Measurements from ENCODE around the gene SCAF8.
"Not testable (repeated sequence)": the region's sequence is repeated elsewhere in the genome, so short reads cannot be mapped to it uniquely, and the experiment has no call there.

SCAF8 gene

DNA sequence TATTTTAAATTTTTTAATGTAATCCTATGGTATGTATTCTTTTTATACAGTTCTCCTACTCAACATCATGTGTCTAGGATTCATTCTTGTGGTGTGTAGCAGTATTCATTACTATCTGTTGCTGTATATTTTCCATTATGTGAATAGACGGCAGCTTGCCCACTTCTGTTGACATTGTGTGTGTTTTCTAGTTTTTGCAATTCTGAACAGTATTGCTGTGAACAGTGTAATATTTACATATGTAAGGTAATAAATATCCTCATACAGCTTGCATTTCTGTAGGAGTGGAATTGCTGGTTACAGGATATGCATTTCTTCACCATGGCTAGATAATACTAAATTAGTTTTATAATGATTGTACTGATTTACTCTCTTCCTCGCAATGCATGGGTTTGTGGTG, 51.9 kb downstream of the SCAF8 start:
- no peak for DNase-seq (ENCODE audit: low spot score)

- DNase-seq (ENCODE audit: low spot score): no peak
Measured at GRCh38 chr6:154786144-154786868, 53.1 kb downstream of the SCAF8 start.

DNA sequence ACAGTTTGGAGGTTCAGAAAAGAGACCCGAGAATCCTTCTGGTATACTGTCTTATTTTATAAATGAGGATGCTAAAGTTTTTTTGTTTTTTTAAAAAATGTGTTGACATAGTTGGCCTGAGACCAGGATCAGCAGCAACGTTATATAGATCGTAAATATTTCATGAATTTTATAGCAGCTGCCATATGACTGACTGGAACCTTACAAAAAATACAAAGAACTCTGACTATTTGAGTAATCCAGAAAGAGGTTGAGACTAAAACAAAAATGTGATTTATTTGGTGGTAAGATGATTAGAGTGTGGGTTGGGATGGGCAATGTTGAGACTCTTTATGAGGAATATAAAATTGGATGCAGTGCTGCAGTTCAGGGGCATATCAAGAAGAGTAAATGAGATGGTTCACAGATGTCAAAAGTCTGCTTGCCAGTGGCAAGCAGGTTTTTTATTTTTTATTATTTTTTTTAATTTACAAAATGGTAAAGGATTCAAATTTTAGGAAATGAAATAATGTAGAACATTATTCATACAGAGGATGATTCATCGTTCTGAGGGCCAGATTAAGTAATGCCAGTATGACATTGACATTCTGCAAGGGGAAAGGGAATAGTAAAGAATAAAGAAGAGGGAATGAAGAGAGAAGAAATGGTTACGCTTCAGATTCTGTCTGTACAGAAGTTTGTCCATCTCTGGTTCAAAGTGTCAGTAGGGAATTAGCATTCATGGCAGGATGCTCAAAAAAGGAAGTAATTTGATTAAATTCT, 58.5 kb downstream of the SCAF8 start:
- DNase-seq (ENCODE audit: low spot score): no peak

DNA sequence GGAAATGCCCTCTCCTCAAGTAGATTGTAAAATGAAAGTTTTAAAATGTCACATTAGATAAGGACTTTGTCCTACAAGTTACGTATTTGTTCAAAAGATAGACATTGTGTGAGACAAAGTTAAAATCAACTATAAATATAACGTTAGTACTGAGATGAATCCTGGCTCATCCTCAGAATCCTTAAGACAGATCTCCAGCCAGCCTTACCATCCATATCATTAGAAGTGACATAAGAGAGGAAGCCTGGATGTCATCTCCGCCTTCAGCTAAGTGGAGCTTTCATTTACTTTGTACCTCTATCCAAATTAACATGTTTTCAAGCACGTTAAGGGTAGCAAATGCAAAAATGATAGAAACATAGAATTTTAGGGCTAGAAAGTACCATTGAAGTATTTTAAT, 59.1 kb downstream of the SCAF8 start:
- DNase-seq (ENCODE audit: low spot score): no peak

DNA sequence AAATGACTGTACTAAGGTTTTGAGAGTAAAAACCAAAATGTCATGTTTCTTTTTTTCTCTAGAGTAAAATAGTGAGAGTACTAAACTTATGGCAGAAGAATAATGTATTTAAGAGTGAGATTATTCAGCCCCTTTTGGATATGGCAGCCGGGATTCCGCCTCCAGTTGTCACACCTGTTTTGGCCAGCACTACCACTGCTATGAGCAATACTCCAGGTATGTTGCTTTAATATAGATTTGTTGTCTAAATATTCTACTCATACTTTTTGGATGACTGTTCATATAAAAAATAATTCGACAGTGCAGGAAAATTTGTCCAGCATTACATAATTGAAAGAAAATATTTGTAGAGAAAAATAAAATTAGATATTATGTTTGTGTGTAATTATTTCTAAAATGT, 59.5 kb downstream of the SCAF8 start:
- DNase-seq (ENCODE audit: low spot score): no peak

GRCh38 chr6:154796484-154796883, 63.3 kb downstream of the SCAF8 start:
- no peak for DNase-seq (ENCODE audit: low spot score)

GRCh38 chr6:154797857-154798256, 64.6 kb downstream of the SCAF8 start:
- no peak for DNase-seq (ENCODE audit: low spot score)

DNA sequence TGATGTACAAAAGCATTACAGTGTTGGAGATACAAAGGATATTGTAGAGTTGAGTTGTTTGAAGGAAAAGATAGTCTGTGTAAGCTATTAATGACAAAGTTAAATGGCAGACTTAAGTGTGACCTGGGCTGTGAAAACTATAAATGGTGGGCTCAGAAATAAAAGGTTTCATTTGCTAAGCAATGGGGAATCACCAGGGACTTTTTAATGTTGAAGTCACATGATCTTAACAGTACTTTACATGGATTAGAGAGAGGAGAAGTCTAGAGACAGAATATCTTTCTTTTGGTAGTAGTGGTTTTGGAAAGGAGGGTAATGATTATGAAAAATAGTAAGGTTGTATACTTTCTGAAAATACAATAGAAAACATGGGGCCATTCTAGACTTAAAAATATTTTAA, 67.1 kb downstream of the SCAF8 start:
- DNase-seq (ENCODE audit: low spot score): no peak

DNA sequence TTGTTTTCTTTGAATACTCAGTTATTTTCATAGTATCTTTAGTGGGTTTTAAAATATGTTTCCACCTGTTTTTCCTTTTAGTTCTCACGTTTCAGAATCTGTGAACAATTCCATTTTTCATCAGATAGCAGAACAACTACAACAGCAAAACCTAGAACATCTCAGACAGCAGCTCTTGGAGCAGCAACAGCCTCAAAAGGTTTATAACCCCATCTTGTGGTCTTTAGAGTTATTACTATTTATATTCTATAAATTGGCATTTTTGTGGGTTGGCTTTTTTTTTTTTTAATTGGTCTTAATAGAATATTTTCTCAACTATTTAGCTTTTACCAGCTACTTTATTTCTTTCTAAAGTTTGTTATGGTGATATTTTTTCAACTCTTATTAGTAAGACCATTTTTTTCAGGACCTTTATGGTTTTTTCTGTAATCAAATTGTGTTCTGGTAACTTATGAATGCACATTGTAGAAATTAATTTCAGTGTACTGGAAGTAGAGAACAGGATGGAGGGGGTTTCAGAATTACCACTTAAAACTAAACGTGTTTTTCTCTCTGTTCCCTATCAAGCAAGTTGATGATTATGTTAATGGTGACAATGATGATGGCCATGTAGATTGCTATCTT, 72.2 kb downstream of the SCAF8 start:
- DNase-seq (ENCODE audit: low spot score): no peak

DNA sequence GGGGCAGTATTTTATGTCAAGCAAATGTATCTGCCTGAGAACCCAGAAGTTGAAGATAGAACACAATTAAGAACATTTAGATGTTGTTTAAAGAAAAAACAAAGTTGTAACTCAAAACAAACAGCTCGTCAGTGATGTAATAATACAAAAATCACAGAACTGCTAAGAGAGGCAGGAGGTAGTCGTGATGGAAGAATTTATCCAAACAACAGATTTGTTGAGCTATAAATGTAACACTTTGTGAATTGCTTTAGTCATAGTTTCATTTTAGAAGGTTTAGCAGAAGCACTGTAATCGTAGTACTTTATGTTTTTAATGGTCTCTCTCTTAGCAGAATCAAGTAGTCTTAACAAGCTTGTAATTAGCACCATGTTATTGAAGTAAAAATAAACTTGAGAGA, 73.6 kb downstream of the SCAF8 start:
- no peak for DNase-seq (ENCODE audit: low spot score)

GRCh38 chr6:154811663-154812062, 78.4 kb downstream of the SCAF8 start:
- DNase-seq (ENCODE audit: low spot score): not testable (repeated sequence)

DNA sequence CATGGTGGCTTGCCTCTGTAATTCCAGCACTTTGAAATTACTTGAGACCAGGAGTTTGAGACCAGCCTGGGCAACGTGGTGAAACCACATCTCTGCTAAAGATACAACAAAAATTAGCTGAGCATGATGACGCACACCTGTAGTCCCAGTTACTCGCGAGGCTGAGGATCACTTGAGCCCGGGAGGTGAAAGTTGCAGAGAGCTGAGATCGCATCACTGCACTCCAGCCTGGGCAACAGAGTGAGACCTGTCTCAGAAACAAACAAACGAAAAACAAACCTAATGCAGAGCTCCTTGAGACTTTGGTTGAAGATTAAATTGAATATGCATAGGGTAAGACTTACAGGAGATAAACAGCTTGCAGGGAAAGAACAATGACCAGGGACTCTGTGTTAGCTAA, 80.8 kb downstream of the SCAF8 start:
- DNase-seq (ENCODE audit: low spot score): no peak

DNA sequence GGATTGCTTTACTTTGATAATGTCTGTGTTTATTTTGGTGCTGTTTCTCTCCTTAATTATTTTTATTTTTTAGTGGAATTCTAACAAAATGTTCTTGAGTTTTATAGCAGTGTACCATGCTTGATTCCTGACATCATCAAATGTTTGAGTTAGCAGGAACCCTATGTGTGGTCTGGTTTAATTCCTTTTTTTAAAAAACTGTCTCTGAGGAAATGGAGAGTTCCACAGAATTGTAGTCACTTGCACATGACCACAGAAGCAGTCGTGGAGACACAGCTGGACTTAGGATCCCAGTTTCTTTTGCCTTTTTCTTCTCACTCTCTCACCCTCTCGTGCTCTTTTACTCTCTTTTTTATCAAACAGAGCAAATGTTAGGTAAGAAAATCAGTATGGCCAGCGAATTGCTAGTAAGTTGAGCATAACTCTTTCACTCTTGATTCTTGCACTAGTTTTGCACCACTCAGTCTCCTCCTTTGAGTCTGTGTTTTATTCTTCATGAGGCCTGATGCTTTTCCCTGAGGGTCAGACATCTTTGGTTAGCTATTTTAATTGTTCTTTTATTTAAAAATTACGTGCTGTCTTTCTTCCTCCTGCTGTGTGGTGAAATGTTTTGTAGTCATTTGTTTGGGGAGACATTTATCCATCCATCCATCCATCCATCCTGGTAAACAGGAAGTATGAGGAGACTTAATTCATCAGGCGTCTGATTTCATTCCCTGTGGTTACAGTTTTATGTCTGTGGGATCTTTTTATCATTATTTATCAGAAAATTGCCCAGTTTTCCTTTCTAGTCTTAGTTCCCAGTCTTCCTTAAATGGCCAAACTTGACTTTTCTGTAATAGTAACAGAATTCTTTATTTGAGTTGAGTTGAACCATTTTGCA, 83.0 kb downstream of the SCAF8 start:
- DNase-seq (ENCODE audit: low spot score): no peak

GRCh38 chr6:154821099-154821498, 87.9 kb downstream of the SCAF8 start:
- no peak for DNase-seq (ENCODE audit: low spot score)

DNA sequence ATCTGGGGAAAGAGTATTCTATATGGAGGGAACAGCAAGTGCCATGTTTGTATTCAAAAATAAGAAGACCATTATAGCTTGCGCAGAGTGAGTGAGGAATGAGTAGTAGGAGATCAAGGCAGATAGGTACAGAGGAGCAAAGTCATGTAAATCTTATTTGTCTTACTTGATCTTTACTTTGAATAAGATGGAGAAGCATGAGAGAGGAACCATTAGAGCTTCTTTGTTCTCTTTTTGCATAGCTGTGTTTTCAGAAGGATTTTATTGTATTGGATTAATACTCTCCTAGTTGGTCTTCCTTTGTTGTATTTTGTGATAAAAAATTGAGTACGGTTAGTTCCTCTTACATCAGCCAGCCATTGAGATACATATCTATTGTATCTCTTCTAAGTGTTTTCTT, 88.4 kb downstream of the SCAF8 start:
- no peak for DNase-seq (ENCODE audit: low spot score)

GRCh38 chr6:154822947-154823558, 89.8 kb downstream of the SCAF8 start:
- DNase-seq (ENCODE audit: low spot score): no peak

- DNase-seq (ENCODE audit: low spot score): no peak
Measured at GRCh38 chr6:154824076-154824475, 90.9 kb downstream of the SCAF8 start.

DNA sequence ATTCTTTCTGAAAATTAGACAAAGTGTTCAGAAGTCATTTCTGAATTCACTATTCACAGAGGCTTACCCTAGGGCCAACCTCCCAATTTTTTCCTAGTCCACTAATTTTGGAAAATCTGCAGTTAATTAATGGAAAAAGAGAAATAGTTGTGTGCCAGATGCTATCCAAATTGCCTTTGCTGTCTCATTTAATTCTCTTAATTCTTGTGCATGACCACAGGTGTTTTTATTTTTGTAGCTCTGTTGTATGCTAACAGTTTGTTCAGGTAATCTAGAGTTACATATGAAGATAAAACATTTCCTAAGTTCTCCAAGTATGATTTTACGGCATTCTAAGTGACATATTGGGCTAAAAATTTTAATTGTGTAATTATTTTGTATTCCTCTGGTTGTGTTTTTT, 96.8 kb downstream of the SCAF8 start:
- no peak for DNase-seq (ENCODE audit: low spot score)

- no peak for DNase-seq (ENCODE audit: low spot score)
Measured at GRCh38 chr6:154830771-154831170, 97.6 kb downstream of the SCAF8 start.

- DNase-seq (ENCODE audit: low spot score): no peak
Measured at GRCh38 chr6:154835307-154835706, 102.1 kb downstream of the SCAF8 start.

- no peak for DNase-seq (ENCODE audit: low spot score)
Measured at GRCh38 chr6:154839546-154839945, 106.3 kb downstream of the SCAF8 start.

GRCh38 chr6:154840363-154840762, 107.1 kb downstream of the SCAF8 start:
- DNase-seq (ENCODE audit: low spot score): no peak

Measured in HuH-7.5 (cell line).